SU-DHL-6 (cell line): Measurements from ENCODE around the gene TP63.

ENCODE experiments used
- EZH2phosphoT487 ChIP-seq: fragments of 200-600 bp; sonication (generic), shearing (Covaris generic); conservative IDR thresholded peaks from 2 replicates; pipeline ENCODE4 v1.6.1; 2018; ENCODE audit warnings: mild to moderate bottlenecking, antibody characterized with exemption, low read length, moderate library complexity, mixed read lengths
- TF ChIP-seq, protein P1 (sequence below): fragments of 200-600 bp; sonication (generic); IDR thresholded peaks from one replicate; pipeline ENCODE4 v1.5.1; 2017; ENCODE audit warnings: antibody characterized with exemption, mild to moderate bottlenecking, low read length, moderate library complexity; ENCODE audit not compliant: insufficient read depth, poor library complexity, severe bottlenecking

DNA sequence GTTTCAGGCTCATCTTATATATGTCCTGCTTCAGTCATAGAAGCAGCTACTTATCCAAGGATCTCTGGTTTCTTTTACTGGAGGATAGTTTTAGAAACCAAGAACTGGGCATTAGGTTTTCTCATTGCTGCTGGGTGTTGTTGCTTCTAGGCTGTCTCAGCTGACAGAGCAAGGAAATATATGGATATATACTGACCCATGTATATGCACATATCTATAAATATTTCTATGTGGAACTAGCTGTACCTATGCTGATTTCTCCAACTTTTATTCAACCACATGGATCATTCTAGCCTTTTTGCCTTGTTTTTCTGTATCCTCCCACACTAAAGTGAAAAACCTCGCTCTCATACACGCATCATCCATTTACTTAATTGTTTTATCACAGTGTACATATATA, 64.2 kb downstream of the TP63 start:
- TF ChIP-seq, protein P1, sequence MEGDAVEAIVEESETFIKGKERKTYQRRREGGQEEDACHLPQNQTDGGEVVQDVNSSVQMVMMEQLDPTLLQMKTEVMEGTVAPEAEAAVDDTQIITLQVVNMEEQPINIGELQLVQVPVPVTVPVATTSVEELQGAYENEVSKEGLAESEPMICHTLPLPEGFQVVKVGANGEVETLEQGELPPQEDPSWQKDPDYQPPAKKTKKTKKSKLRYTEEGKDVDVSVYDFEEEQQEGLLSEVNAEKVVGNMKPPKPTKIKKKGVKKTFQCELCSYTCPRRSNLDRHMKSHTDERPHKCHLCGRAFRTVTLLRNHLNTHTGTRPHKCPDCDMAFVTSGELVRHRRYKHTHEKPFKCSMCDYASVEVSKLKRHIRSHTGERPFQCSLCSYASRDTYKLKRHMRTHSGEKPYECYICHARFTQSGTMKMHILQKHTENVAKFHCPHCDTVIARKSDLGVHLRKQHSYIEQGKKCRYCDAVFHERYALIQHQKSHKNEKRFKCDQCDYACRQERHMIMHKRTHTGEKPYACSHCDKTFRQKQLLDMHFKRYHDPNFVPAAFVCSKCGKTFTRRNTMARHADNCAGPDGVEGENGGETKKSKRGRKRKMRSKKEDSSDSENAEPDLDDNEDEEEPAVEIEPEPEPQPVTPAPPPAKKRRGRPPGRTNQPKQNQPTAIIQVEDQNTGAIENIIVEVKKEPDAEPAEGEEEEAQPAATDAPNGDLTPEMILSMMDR: no peak
- TF ChIP-seq EZH2phosphoT487: no peak
